Uterus (tissue), 4 donors: ENCODE measurements around the gene CXCL6. TPM values are rescaled to one million over a fixed set of nuclear protein-coding genes. Genes with fewer than 3 reads are reported as not detected.

Experiments
- DNase-seq, 2 donors: peaks; one replicate each; pipeline ENCODE4 v3.0.0-alpha.2; 2019 to 2020
- H3K27ac ChIP-seq, 2 donors: fragments of 200-600 bp; sonication (generic); 1 replicate in 1 of 2; 2 replicates in 1 of 2; pipeline ENCODE4 v1.5.1; 2016 to 2018
- H3K27me3 ChIP-seq, 2 donors: fragments of 200-600 bp; sonication (generic); one replicate each; pipeline ENCODE4 v1.5.1; 2018 to 2019; ENCODE audit warnings: control low read depth in 1 of 2
- H3K36me3 ChIP-seq, 2 donors: fragments of 200-600 bp; sonication (generic); one replicate each; pipeline ENCODE4 v1.5.1; 2019; ENCODE audit warnings: control low read depth in 1 of 2
- H3K4me1 ChIP-seq, 2 donors: fragments of 200-600 bp; sonication (generic); one replicate each; pipeline ENCODE4 v1.5.1; 2018 to 2019; ENCODE audit warnings: control low read depth in 1 of 2
- H3K4me3 ChIP-seq, 2 donors: fragments of 200-600 bp; sonication (generic); 1 replicate in 1 of 2; 2 replicates in 1 of 2; pipeline ENCODE4 v1.5.1; 2018 to 2019; ENCODE audit warnings: mild to moderate bottlenecking in 1 of 2
- H3K9me3 ChIP-seq, 2 donors: fragments of 200-600 bp; sonication (generic); one replicate each; pipeline ENCODE4 v1.5.1; 2019; ENCODE audit warnings: control low read depth in 1 of 2
- CTCF ChIP-seq, 4 experiments: fragments of 200-600 bp in 2 of 4; fragments of 450-650 bp in 2 of 4; sonication (generic) in 2 of 4; IDR thresholded peaks; one replicate each; pipeline ENCODE4 v1.5.1; 2016 to 2019; ENCODE audit warnings: antibody characterized with exemption in 4 of 4, mild to moderate bottlenecking in 2 of 4, moderate library complexity in 1 of 4
- POLR2A ChIP-seq, 2 donors: fragments of 450-650 bp; IDR thresholded peaks; one replicate each; pipeline ENCODE4 v1.6.1; 2016; ENCODE audit warnings: antibody characterized with exemption in 2 of 2, mild to moderate bottlenecking in 1 of 2, moderate library complexity in 1 of 2
- intact Hi-C: fragments of 100-400 bp; cut with DNase I; formaldehyde crosslinking; loops from one replicate; pipeline ENCODE4 v1.15.1; 2023; ENCODE audit warnings: low total_unique reads
- total RNA-seq, 4 donors: library from RNA; depleted of rRNA in 3 of 4; stranded (reverse); fragments of >200 nt in 3 of 4; gene quantifications; one replicate each; pipeline versions ENCODE4 v1.1.0 to v1.2.4, GENCODE V29; 2014 to 2023
- donor health status: DM: yes; HTN: yes; CAD: no.

Gene CXCL6
- total RNA-seq, 4 donors from 2014 or later: 0.28 to 4.1 TPM; not detected in 2

- Histone ChIP-seq H3K9me3 (no peaks in the 10 kb centered on the region), H3K36me3 (no peaks in the 10 kb centered on the region), H3K4me1 (peaks cover 0 to 5% of the 10 kb centered on the region in 2 donors), H3K4me3 (no peak overlapping the region), H3K27ac (no peak overlapping the region), H3K27me3 (no peaks in the 10 kb centered on the region)
- TF ChIP-seq POLR2A (IDR thresholded peaks at IDR 0.05): no peak
- no peak for TF ChIP-seq CTCF (IDR thresholded peaks at IDR 0.05)
- intact Hi-C loops: no loop called here
- DNase-seq: no peak
Observed at GRCh38 chr4:73872316-73873108, 36.0 kb downstream of the CXCL6 start.

- TF ChIP-seq POLR2A (IDR thresholded peaks at IDR 0.05) (no peak), CTCF (IDR thresholded peaks at IDR 0.05) (no peak)
- Histone ChIP-seq H3K27me3 (no peaks in the 10 kb centered on the region), H3K4me3 (no peak overlapping the region), H3K27ac (no peak overlapping the region), H3K4me1 (peaks cover 0 to 4% of the 10 kb centered on the region in 2 donors), H3K9me3 (no peaks in the 10 kb centered on the region), H3K36me3 (no peaks in the 10 kb centered on the region)
- no peak for DNase-seq
- intact Hi-C loops: no loop called here
Observed at GRCh38 chr4:73874386-73874785, 37.9 kb downstream of the CXCL6 start.

- no peaks in the 10 kb centered on the region for H3K36me3 ChIP-seq
- no peaks in the 10 kb centered on the region for H3K9me3 ChIP-seq
- no peaks in the 10 kb centered on the region for H3K4me1 ChIP-seq
- no peak for TF ChIP-seq POLR2A (IDR thresholded peaks at IDR 0.05)
- TF ChIP-seq CTCF (IDR thresholded peaks at IDR 0.05): no peak
- no peak overlapping the region for H3K27ac ChIP-seq
- no peak overlapping the region for H3K4me3 ChIP-seq
- no peak for DNase-seq
- intact Hi-C loops: no loop called here
- no peaks in the 10 kb centered on the region for H3K27me3 ChIP-seq
Observed at GRCh38 chr4:73875401-73875800, 38.9 kb downstream of the CXCL6 start.

- Histone ChIP-seq H3K36me3 (no peaks in the 10 kb centered on the region), H3K27me3 (no peaks in the 10 kb centered on the region), H3K9me3 (no peaks in the 10 kb centered on the region), H3K4me1 (no peaks in the 10 kb centered on the region), H3K4me3 (no peak overlapping the region), H3K27ac (no peak overlapping the region)
- TF ChIP-seq POLR2A (IDR thresholded peaks at IDR 0.05) (no peak), CTCF (IDR thresholded peaks at IDR 0.05) (no peak)
- intact Hi-C loops: no loop called here
- no peak for DNase-seq
Observed at GRCh38 chr4:73883306-73883705, 46.8 kb downstream of the CXCL6 start.

GRCh38 chr4:73885574-73886267 is 49.2 kb downstream of the CXCL6 start:
- Histone ChIP-seq H3K27me3 (peaks cover 0 to 7% of the 10 kb centered on the region in 2 donors), H3K27ac (no peak overlapping the region), H3K4me3 (no peak overlapping the region), H3K36me3 (no peaks in the 10 kb centered on the region), H3K4me1 (no peaks in the 10 kb centered on the region), H3K9me3 (no peaks in the 10 kb centered on the region)
- TF ChIP-seq CTCF (IDR thresholded peaks at IDR 0.05) (no peak), POLR2A (IDR thresholded peaks at IDR 0.05) (no peak)
- no peak for DNase-seq
- intact Hi-C loops: no loop called here
